K562 (cell line): ENCODE data around the gene TNK2. TPM values are rescaled to one million over a fixed set of nuclear protein-coding genes. Genes with fewer than 3 reads are reported as not detected.

Experiments used
- ATAC-seq: fragments of 200-7000 bp; cut with Tn5 transposase; 3 replicates; pipeline ENCODE4 v1.9.1; 2020; ENCODE audit warnings: moderate library complexity
- BruUV-seq: library from RNA; stranded (reverse); fragments of 400-500 nt; replicated peaks from 2 replicates; lab custom pipeline; 2021; lab: Mats Ljungman, UMichigan
- CTCF ChIA-PET: fragments of 300-600 bp; formaldehyde crosslinking; extraction: SDS; loops from one replicate; lab custom pipeline; 2021; ENCODE audit warnings: low intra/inter-chr PET ratio; lab: Yijun Ruan, JAX
- POLR2A ChIA-PET: fragments of 300-600, 350-650 bp; sonication (Branson Sonifier 250); formaldehyde crosslinking; extraction: SDS; loops from one replicate; lab custom pipeline; 2021; ENCODE audit warnings: antibody characterized with exemption, inconsistent platforms; lab: Yijun Ruan, JAX
- DNase-seq, 4 experiments: peaks; one replicate each; pipeline versions ENCODE4 v3.0.0 to v3.0.0-alpha.2; 2011 to 2018; ENCODE audit warnings: low spot score in 3 of 4, mixed read lengths in 3 of 4; ENCODE audit errors: extremely low read depth in 1 of 4
- FAIRE-seq: peaks from 2 replicates; lab custom pipeline; 2011; peaks lifted over from hg19 to GRCh38; lab: Jason Lieb, UNC
- H2AFZ ChIP-seq: 2 replicates; pipeline ENCODE4 v1.6.0; 2011; ENCODE audit warnings: low read depth, low read length, control low read depth, inconsistent platforms
- H3K27ac ChIP-seq: fragments of 200-600 bp; 3 replicates; pipeline ENCODE4 v1.8.0; 2011; ENCODE audit warnings: low read depth, mild to moderate bottlenecking, control low read depth, inconsistent platforms, low read length, moderate library complexity, mixed read lengths; ENCODE audit errors: extremely low read depth
- H3K27me3 ChIP-seq, 2 experiments: fragments of 300-600 bp in 1 of 2; 2 replicates in 1 of 2; 3 replicates in 1 of 2; pipeline versions ENCODE4 v1.6.0 to v1.8.0; 2011; ENCODE audit warnings: inconsistent platforms in 2 of 2, low read length in 2 of 2, mild to moderate bottlenecking in 1 of 2, mixed read lengths in 1 of 2, moderate library complexity in 1 of 2; ENCODE audit not compliant: control insufficient read depth in 2 of 2, insufficient read depth in 2 of 2
- H3K36me3 ChIP-seq: fragments of 300-600 bp; 3 replicates; pipeline ENCODE4 v1.8.0; 2011; ENCODE audit warnings: mild to moderate bottlenecking, low read length, inconsistent platforms; ENCODE audit not compliant: control insufficient read depth, insufficient read depth
- H3K4me1 ChIP-seq, 2 experiments: fragments of 200-600 bp in 1 of 2; replicated peaks in 1 of 2; 2 replicates in 1 of 2; 3 replicates in 1 of 2; pipeline versions ENCODE4 v1.5.1 to v1.8.0; 2011; ENCODE audit warnings: inconsistent platforms in 2 of 2, low read length in 2 of 2, mild to moderate bottlenecking in 1 of 2, mixed read lengths in 1 of 2, moderate library complexity in 1 of 2; ENCODE audit not compliant: control insufficient read depth in 2 of 2, insufficient read depth in 2 of 2
- H3K4me2 ChIP-seq: 2 replicates; pipeline ENCODE4 v1.6.1; 2011; ENCODE audit warnings: low read length, control low read depth, inconsistent platforms, mixed read lengths; ENCODE audit not compliant: insufficient read depth
- H3K4me3 ChIP-seq: fragments of 200-600 bp; sonication (generic), shearing (Covaris generic); 2 replicates; pipeline ENCODE4 v1.5.1; 2016; ENCODE audit warnings: control low read depth, inconsistent platforms
- H3K79me2 ChIP-seq: fragments of 200-600 bp; 3 replicates; pipeline ENCODE4 v1.8.0; 2011; ENCODE audit warnings: low read length, inconsistent platforms; ENCODE audit not compliant: control insufficient read depth, insufficient read depth
- H3K9ac ChIP-seq, 2 experiments: 2 replicates each; pipeline versions ENCODE4 v1.6.0 to v1.6.1; 2011; ENCODE audit warnings: low read depth in 2 of 2, low read length in 2 of 2, control low read depth in 1 of 2, inconsistent platforms in 1 of 2, mild to moderate bottlenecking in 1 of 2, mixed read lengths in 1 of 2; ENCODE audit not compliant: insufficient read depth in 1 of 2
- H3K9me1 ChIP-seq: one replicate; pipeline ENCODE4 v1.6.0; 2011; ENCODE audit warnings: inconsistent platforms, mild to moderate bottlenecking, low read length, moderate library complexity; ENCODE audit not compliant: control insufficient read depth, insufficient read depth
- H3K9me3 ChIP-seq: replicated peaks from 2 replicates; pipeline ENCODE4 v1.5.1; 2011; ENCODE audit warnings: low read depth, low read length, inconsistent platforms; ENCODE audit not compliant: control insufficient read depth, insufficient read depth
- H4K20me1 ChIP-seq: replicated peaks from 2 replicates; pipeline ENCODE4 v1.6.1; 2011; ENCODE audit warnings: low read length, inconsistent platforms, mixed read lengths; ENCODE audit not compliant: control insufficient read depth, insufficient read depth
- COPS2 ChIP-seq: fragments of 450-650 bp; conservative IDR thresholded peaks from 2 replicates; pipeline ENCODE4 v1.6.1; 2016; ENCODE audit warnings: mild to moderate bottlenecking, moderate library complexity
- CXXC5 ChIP-seq: fragments of 250-450 bp; sonication (Bioruptor Pico); IDR thresholded peaks from 2 replicates; pipeline ENCODE4 v1.8.0; 2022; ENCODE audit warnings: inconsistent platforms, mild to moderate bottlenecking, moderate library complexity
- ETV6 ChIP-seq, 3 experiments: fragments of 150-350 bp in 1 of 3; sonication (generic) in 1 of 3; formaldehyde crosslinking in 1 of 3; IDR thresholded peaks; 2 replicates each; pipeline versions ENCODE4 v1.6.1 to v1.8.0; 2014 to 2022; ENCODE audit warnings: borderline replicate concordance in 2 of 3, low read depth in 2 of 3, antibody characterized with exemption in 1 of 3, low read length in 1 of 3, mild to moderate bottlenecking in 1 of 3, missing genetic modification reagents in 1 of 3
- HNRNPK ChIP-seq: fragments of 200-400 bp; formaldehyde crosslinking; IDR thresholded peaks from one replicate; pipeline ENCODE4 v1.6.1; 2018; ENCODE audit warnings: mild to moderate bottlenecking, low read depth, low read length; ENCODE audit not compliant: poor library complexity, severe bottlenecking
- NCOA6 ChIP-seq: fragments of 450-650 bp; IDR thresholded peaks from 2 replicates; pipeline ENCODE4 v1.6.1; 2017; ENCODE audit warnings: mild to moderate bottlenecking
- PCBP1 ChIP-seq: fragments of 200-400 bp; formaldehyde crosslinking; IDR thresholded peaks from 2 replicates; pipeline ENCODE4 v1.6.1; 2018; ENCODE audit warnings: mild to moderate bottlenecking, low read depth, low read length; ENCODE audit not compliant: poor library complexity, severe bottlenecking
- PHF8 ChIP-seq: fragments of 200-600 bp; sonication (generic); IDR thresholded peaks from 2 replicates; pipeline ENCODE4 v1.6.1; 2012; ENCODE audit warnings: mixed run types, mild to moderate bottlenecking, inconsistent platforms, low read length, moderate library complexity, borderline replicate concordance
- POLR3G ChIP-seq: IDR thresholded peaks from 2 replicates; pipeline ENCODE4 v1.6.1; 2011; ENCODE audit not compliant: insufficient read length, insufficient replicate concordance; ENCODE audit errors: extremely low read depth
- RBBP5 ChIP-seq: fragments of 200-600 bp; sonication (generic); IDR thresholded peaks from 2 replicates; pipeline ENCODE4 v1.6.1; 2012; ENCODE audit warnings: borderline replicate concordance, mild to moderate bottlenecking, low read length, control low read depth, inconsistent platforms; ENCODE audit not compliant: insufficient read depth, poor library complexity, severe bottlenecking
- TGIF2 ChIP-seq: sonication (generic); formaldehyde crosslinking; IDR thresholded peaks from 2 replicates; pipeline ENCODE4 v1.8.1; 2022; ENCODE audit warnings: mild to moderate bottlenecking, missing genetic modification reagents, moderate library complexity
- ZBTB7A ChIP-seq: IDR thresholded peaks from 2 replicates; pipeline ENCODE4 v1.6.1; 2011; ENCODE audit warnings: low read depth, mild to moderate bottlenecking, low read length, moderate library complexity, borderline replicate concordance; ENCODE audit not compliant: control insufficient read depth
- ZFX ChIP-seq: sonication (generic); formaldehyde crosslinking; IDR thresholded peaks from 2 replicates; pipeline ENCODE4 v1.8.0; 2022; ENCODE audit warnings: mild to moderate bottlenecking, missing genetic modification reagents, moderate library complexity
- WGBS: fragments of 100-300 bp; shearing (Covaris generic); methylation state at CpG from one replicate; pipeline ENCODE4 v1.1.6; 2016; ENCODE audit warnings: low coverage, mixed read lengths; ENCODE audit not compliant: insufficient coverage; ENCODE audit errors: missing lambda C conversion rate; 5-methylcytosine and 5-hydroxymethylcytosine counted together
- in situ Hi-C: fragments of 300-500 bp; cut with MboI; formaldehyde crosslinking; loops from 4 replicates; pipeline ENCODE4 v1.15.0; 2018; ENCODE audit warnings: inconsistent platforms, mixed read lengths
- intact Hi-C: fragments of 100-400 bp; cut with micrococcal nuclease; formaldehyde crosslinking; loops from 2 replicates; pipeline ENCODE4 v1.14.2; 2022
- polyA plus RNA-seq, 8 experiments: library from polyadenylated mRNA; depleted of rRNA in 4 of 8; stranded (reverse) in 5 of 8; unstranded in 3 of 8; fragments of >200 nt; fragmentation: Nextera tagmentation in 2 of 8; fragmentation: Illumina TruSeq in 1 of 8; extraction: Ambion mirVana in 2 of 8; extraction: Trizol in 1 of 8; gene quantifications; 2 replicates each; pipeline versions ENCODE4 v1.2.1 to v1.2.3, GENCODE V29; 2011 to 2014; ENCODE audit warnings: inconsistent platforms in 1 of 8, missing spikeins in 1 of 8
- total RNA-seq, 7 experiments: library from RNA; depleted of rRNA in 6 of 7; stranded (reverse); fragments of >200 nt in 6 of 7; fragmentation: Illumina TruSeq in 2 of 7; extraction: Trizol in 2 of 7; gene quantifications; 2 replicates each; pipeline versions ENCODE4 v1.2.1 to v1.2.3, GENCODE V29; 2011 to 2021; ENCODE audit warnings: low replicate concordance in 1 of 7
- TF ChIP-seq, protein P1 (sequence below): fragments of 250-450 bp; sonication (Bioruptor Pico); IDR thresholded peaks from 2 replicates; pipeline ENCODE4 v1.4.0; 2020; ENCODE audit warnings: mild to moderate bottlenecking
- TF ChIP-seq, protein P2 (sequence below), 3 experiments: IDR thresholded peaks in 2 of 3; conservative IDR thresholded peaks in 1 of 3; 2 replicates each; pipeline ENCODE4 v1.5.1; 2011 to 2012; ENCODE audit warnings: low read length in 3 of 3, mild to moderate bottlenecking in 3 of 3, control low read depth in 2 of 3, improper control_type of control experiment in 1 of 3, inconsistent platforms in 1 of 3, low read depth in 1 of 3, mixed read lengths in 1 of 3, moderate library complexity in 1 of 3; ENCODE audit not compliant: insufficient read depth in 2 of 3

The TNK2 gene
- total and polyA plus RNA-seq, 9 of the 15 experiments (the other 6 are each of a cell fraction or from before 2014, with no cell fraction given) = 0.03 to 33.8 (median 6.5) TPM

DNA sequence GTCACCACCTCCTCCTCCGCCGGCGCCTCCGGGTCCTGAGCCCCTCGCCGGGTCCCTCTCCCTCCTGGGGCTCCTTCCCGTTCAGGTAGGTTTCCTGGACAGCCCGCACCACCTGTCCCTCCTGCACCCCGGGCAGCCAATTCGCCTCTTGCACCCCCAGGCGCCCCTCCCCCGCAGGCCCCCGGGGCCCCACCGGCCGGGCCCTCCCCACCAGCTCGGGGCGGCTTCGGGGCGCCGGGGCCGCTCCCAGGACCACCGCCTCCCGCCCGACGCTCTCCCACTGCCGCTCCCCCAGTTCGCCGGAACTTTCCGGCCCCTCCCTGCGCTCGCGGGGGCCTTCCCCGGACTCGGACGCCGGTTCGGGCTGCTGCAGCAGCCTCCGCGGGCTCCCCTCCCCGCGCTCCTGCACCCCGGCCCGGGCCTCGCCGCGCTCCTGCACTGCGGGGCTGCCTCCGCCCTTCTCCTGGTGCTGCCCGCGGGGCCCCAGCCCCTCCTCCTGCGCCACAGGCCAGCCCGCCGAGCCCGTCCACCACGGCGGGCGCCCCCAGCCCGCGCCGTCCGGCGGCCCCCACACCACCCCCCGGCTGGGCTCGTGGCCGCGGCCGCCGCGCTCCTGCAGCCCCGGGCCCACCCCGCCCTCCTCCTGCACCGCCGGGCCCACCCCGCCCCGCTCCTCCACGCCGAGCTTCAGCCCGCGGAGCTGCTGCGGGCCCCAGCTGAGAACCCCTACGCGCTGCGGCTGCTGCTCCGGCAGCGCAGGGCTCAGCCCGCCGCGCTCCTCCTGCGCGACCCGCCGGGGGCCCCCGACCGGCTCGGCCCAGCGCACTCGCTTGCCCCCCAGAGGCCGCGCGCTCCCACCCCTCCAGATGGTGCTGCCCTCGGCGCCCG lies 587 bp upstream of the TNK2 start:
- no TSS peak for BruUV-seq
- no peak for FAIRE-seq
- Histone ChIP-seq H3K4me3 (peak overlapping the region; percentile 50), H3K9me1 (no peaks in the 10 kb centered on the region), H3K9me3 (no peaks in the 10 kb centered on the region), H3K79me2 (peaks cover 24% of the 10 kb centered on the region; the same call in 2 of the 3 replicates), H3K4me2 (peak overlapping the region; percentile 71), H2AFZ (peak overlapping the region; percentile 72; the same call in 1 of the 2 replicates), H4K20me1 (peaks cover 18% of the 10 kb centered on the region), H3K36me3 (no peaks in the 10 kb centered on the region), H3K27me3 (no peaks in the 10 kb centered on the region), H3K4me1 (peaks cover 43 to 50% of the 10 kb centered on the region in 2 experiments), H3K27ac (peak overlapping the region; percentile 34; the same call in 1 of the 3 replicates), H3K9ac (peak overlapping the region; percentile 37 to 90; a peak in 3 of 4 replicates)
- DNase-seq = peak in 3 of 4 experiments; percentile 28 to 50 (median 39)
- WGBS = 3% methylated on average over 25 of the region's 103 CpGs
- CTCF ChIA-PET = interaction anchor here (1.0 kb wide), 1 partner anchor 14 kb away, joined by 4 read pairs; no protein-coding TSS in a partner anchor
- peak; percentile 24 for ATAC-seq
- POLR2A ChIA-PET = interaction anchor here (0.5 to 1.1 kb wide), 4 partner anchors 12 to 610 kb away, joined by 3 to 6 read pairs (median 3); no protein-coding TSS in a partner anchor
- in situ Hi-C loops = no loop called here
- intact Hi-C loops = loop anchor here (1.0 kb wide), 1 partner anchor 13 kb away; no protein-coding TSS in a partner anchor
- TF ChIP-seq ZBTB7A (peak; percentile 41; the same call in 1 of the 2 replicates), ZFX (CRISPR knock-in tag) (no peak), POLR3G (no peak), PCBP1 (peak; percentile 56), TGIF2 (CRISPR knock-in tag) (no peak), COPS2 (no peak), NCOA6 (no peak), RBBP5 (peak; percentile 23), CXXC5 (CRISPR knock-in tag) (peak; percentile 6; the same call in 1 of the 2 replicates), HNRNPK (peak; percentile 17), ETV6 (IDR thresholded peaks at IDR 0.05; ENCODE audit: borderline replicate concordance in 1 of 2, low read depth in 2 of 2, low read length in 1 of 2) (no peak), ETV6 (CRISPR knock-in tag; IDR thresholded peaks at IDR 0.05; ENCODE audit: borderline replicate concordance) (no peak), PHF8 (peak; percentile 47; the same call in 1 of the 2 replicates)
- TF ChIP-seq, protein P1, sequence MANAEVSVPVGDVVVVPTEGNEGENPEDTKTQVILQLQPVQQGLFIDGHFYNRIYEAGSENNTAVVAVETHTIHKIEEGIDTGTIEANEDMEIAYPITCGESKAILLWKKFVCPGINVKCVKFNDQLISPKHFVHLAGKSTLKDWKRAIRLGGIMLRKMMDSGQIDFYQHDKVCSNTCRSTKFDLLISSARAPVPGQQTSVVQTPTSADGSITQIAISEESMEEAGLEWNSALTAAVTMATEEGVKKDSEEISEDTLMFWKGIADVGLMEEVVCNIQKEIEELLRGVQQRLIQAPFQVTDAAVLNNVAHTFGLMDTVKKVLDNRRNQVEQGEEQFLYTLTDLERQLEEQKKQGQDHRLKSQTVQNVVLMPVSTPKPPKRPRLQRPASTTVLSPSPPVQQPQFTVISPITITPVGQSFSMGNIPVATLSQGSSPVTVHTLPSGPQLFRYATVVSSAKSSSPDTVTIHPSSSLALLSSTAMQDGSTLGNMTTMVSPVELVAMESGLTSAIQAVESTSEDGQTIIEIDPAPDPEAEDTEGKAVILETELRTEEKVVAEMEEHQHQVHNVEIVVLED (CRISPR knock-in tag) = no peak
- TF ChIP-seq, protein P2, sequence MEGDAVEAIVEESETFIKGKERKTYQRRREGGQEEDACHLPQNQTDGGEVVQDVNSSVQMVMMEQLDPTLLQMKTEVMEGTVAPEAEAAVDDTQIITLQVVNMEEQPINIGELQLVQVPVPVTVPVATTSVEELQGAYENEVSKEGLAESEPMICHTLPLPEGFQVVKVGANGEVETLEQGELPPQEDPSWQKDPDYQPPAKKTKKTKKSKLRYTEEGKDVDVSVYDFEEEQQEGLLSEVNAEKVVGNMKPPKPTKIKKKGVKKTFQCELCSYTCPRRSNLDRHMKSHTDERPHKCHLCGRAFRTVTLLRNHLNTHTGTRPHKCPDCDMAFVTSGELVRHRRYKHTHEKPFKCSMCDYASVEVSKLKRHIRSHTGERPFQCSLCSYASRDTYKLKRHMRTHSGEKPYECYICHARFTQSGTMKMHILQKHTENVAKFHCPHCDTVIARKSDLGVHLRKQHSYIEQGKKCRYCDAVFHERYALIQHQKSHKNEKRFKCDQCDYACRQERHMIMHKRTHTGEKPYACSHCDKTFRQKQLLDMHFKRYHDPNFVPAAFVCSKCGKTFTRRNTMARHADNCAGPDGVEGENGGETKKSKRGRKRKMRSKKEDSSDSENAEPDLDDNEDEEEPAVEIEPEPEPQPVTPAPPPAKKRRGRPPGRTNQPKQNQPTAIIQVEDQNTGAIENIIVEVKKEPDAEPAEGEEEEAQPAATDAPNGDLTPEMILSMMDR (IDR thresholded peaks at IDR 0.05 in 2 of 3, conservative IDR thresholded peaks at IDR 0.05 in 1 of 3; ENCODE audit: insufficient read depth in 2 of 3, low read depth in 1 of 3, low read length in 3 of 3) = peak in 1 of 3 experiments; percentile 13; a peak in 1 of 6 replicates
